ENCODE measurements around the gene PRKD2. TPM values are rescaled to one million over a fixed set of nuclear protein-coding genes. Genes with fewer than 3 reads are reported as not detected.

The PRKD2 gene
- total RNA-seq, 5 donors from 2014 or later (not counting 1 experiment from before 2014, with no cell fraction given) = 121 to 145 (median 138) TPM

GRCh38 chr19:46625731-46626130 is 91.2 kb downstream of the PRKD2 start:
- H3K9me3 Mint-ChIP-seq = no peaks in the 10 kb centered on the region
- H3K4me3 Mint-ChIP-seq = peak overlapping the region in 1 of 3 donors; percentile 16
- Histone ChIP-seq H3K9me3 (no peaks in the 10 kb centered on the region), H3K4me1 (ENCODE audit: control insufficient read depth in 1 of 2, extremely low read depth in 1 of 2, insufficient read depth in 2 of 2, low read length in 2 of 2) (peaks cover 28 to 43% of the 10 kb centered on the region in 2 experiments), H3K27ac (ENCODE audit: low read length) (no peak overlapping the region), H3K27me3 (replicated peaks in 1 of 2; ENCODE audit: control insufficient read depth in 2 of 2, extremely low read depth in 1 of 2, insufficient read depth in 2 of 2, low read length in 1 of 2) (peaks cover 0 to 41% of the 10 kb centered on the region in 2 experiments), H3K36me3 (ENCODE audit: control insufficient read depth in 2 of 2, extremely low read depth in 1 of 2, insufficient read depth in 1 of 2, low read length in 1 of 2) (no peaks in the 10 kb centered on the region), H3K4me3 (ENCODE audit: control insufficient read depth in 1 of 2, extremely low read depth in 1 of 2, low read length in 1 of 2) (no peak overlapping the region)
- H3K27me3 Mint-ChIP-seq = no peaks in the 10 kb centered on the region
- H3K27ac Mint-ChIP-seq = no peak overlapping the region
- H3K4me1 Mint-ChIP-seq = peaks cover 26 to 51% (median 38%) of the 10 kb centered on the region in 3 donors
- POLR2A ChIA-PET = no interaction called here
- ATAC-seq (replicated peaks in 1 of 4) = no peak
- 81% methylated on average over 5 of the region's 12 CpGs for WGBS (ENCODE audit: insufficient coverage)
- DNase-seq = no peak
- H3K36me3 Mint-ChIP-seq = no peaks in the 10 kb centered on the region
- CTCF ChIA-PET = interaction anchor here (0.9 to 1.0 kb wide), 2 partner anchors 9 to 11 kb away, joined by 3 read pairs; no protein-coding TSS in a partner anchor

DNA sequence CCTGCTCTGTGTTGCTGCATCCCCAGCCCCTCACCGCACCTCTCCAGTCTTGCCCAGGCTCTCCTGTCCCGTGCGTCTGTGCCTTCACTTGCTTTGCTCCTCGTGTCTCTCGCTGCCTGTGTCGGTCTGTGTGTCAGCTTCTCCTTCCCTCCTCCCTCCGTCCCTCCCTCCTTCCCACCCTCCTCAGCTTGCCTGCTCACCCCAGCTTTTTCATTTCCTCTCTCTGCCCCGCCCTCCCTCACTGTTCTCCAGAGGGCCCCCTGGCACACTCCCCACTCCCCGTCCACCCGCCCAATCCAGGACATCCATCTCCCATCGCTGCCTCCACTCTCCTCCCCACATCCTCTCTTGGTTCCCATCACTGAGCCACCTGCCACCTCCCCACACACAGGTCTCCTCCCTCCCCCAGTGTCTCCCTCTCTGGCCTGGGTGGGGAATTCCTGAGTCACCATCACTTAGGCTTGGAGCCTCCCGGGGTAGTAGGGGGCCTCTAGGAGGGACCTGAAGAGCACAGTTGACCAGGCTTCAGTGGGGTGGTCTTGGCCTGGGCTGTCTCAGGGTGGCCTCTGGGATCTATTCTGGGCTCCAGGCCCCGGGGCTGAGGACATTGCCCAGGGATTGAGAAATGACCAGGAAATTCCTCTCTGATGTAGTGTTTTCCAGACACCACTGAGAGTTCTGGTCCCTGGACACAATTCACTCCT is 91.8 kb downstream of the PRKD2 start, which contains the start of gene PTGIR:
TSS of gene PTGIR (minus strand) at position 132 of the 704 bp plus-strand sequence. CDS start 864 bp downstream, outside the sequence.
- no peaks in the 10 kb centered on the region for H3K27me3 Mint-ChIP-seq
- ATAC-seq (replicated peaks in 1 of 4) (peak in 3 of 4 experiments; percentile 17 to 38 (median 34)), DNase-seq (peak in 1 of 35 experiments; percentile 20)
- H3K27ac Mint-ChIP-seq = peak within 1 kb of the TSS; percentile 68 to 78
- peak within 1 kb of the TSS; percentile 6 to 39 for H3K4me3 ChIP-seq (ENCODE audit: control insufficient read depth in 1 of 2, extremely low read depth in 1 of 2, low read length in 1 of 2)
- 23% methylated on average over 11 of the region's 13 CpGs for WGBS (ENCODE audit: insufficient coverage)
- peak within 1 kb of the TSS in 2 of 3 donors; percentile 25 to 84 for H3K4me3 Mint-ChIP-seq
- no peaks in the 10 kb centered on the region for H3K36me3 Mint-ChIP-seq
- POLR2A ChIA-PET = interaction anchor here in 1 of 2 donors (1.3 kb wide), 1 partner anchor 36 kb away, joined by 4 read pairs; the partner anchor contains the start of gene DACT3
- CTCF ChIA-PET = interaction anchor here (0.5 to 1.0 kb wide), 4 partner anchors 8 to 35 kb away, joined by 3 to 5 read pairs (median 3); no protein-coding TSS in a partner anchor
- no peak within 1 kb of the TSS for H3K27ac ChIP-seq (ENCODE audit: low read length)
- no peaks in the 10 kb centered on the region for H3K36me3 ChIP-seq (ENCODE audit: control insufficient read depth in 2 of 2, extremely low read depth in 1 of 2, insufficient read depth in 1 of 2, low read length in 1 of 2)
- peaks cover 0 to 39% of the 10 kb centered on the region in 2 experiments for H3K27me3 ChIP-seq (replicated peaks in 1 of 2; ENCODE audit: control insufficient read depth in 2 of 2, extremely low read depth in 1 of 2, insufficient read depth in 2 of 2, low read length in 1 of 2)
- peaks cover 29 to 58% (median 43%) of the 10 kb centered on the region in 3 donors for H3K4me1 Mint-ChIP-seq
- H3K9me3 ChIP-seq = no peaks in the 10 kb centered on the region
- no peaks in the 10 kb centered on the region for H3K9me3 Mint-ChIP-seq
- peaks cover 34 to 49% of the 10 kb centered on the region in 2 experiments for H3K4me1 ChIP-seq (ENCODE audit: control insufficient read depth in 1 of 2, extremely low read depth in 1 of 2, insufficient read depth in 2 of 2, low read length in 2 of 2)

Other genes with a start within 250 kb of the PRKD2 start
- gene PNMA8A, start 245.6 kb downstream of the PRKD2 start, total RNA-seq = 1 to 10 TPM in 1 of 5 donors, under 1 TPM in 2, not detected in 2; 0.15 to 1.1 (median 0.43) TPM
- 1 to 10 TPM in 1 of 5 donors, under 1 TPM in 4; 0.20 to 1.1 (median 0.44) TPM for gene PNMA8B, start 221.2 kb downstream of the PRKD2 start, total RNA-seq
- 100 to 1,000 TPM; 183 to 256 (median 208) TPM for gene CALM3, start 115.8 kb downstream of the PRKD2 start, total RNA-seq
- gene PTGIR, start 92.0 kb downstream of the PRKD2 start, total RNA-seq = 1 to 10 TPM; 1.2 to 5.4 (median 3.5) TPM
- 1 to 10 TPM in 3 of 5 donors, not detected in 2; 3.3 to 7.9 (median 3.6) TPM for gene GNG8, start 80.9 kb downstream of the PRKD2 start, total RNA-seq
- under 1 TPM; 0.15 to 0.56 (median 0.37) TPM for gene DACT3, start 55.9 kb downstream of the PRKD2 start, total RNA-seq
- gene FKRP, start 28.9 kb upstream of the PRKD2 start, total RNA-seq = 10 to 100 TPM; 17.8 to 35.3 (median 23.6) TPM
- gene STRN4, start 29.3 kb upstream of the PRKD2 start, total RNA-seq = 100 to 1,000 TPM in 3 of 5 donors, 10 to 100 TPM in 2; 85.2 to 123 (median 101) TPM
- gene SLC1A5, start 71.5 kb upstream of the PRKD2 start, total RNA-seq = 10 to 100 TPM in 4 of 5 donors, 1 to 10 TPM in 1; 7.6 to 50.5 (median 47.7) TPM
- 10 to 100 TPM; 36.6 to 51.5 (median 49.1) TPM for gene AP2S1, start 133.7 kb upstream of the PRKD2 start, total RNA-seq
- 10 to 100 TPM; 28.7 to 48.1 (median 37.7) TPM for gene ARHGAP35, start 143.9 kb upstream of the PRKD2 start, total RNA-seq

Measured in T-cell (primary cell).